ENCODE measurements around the gene TRMT1.

TRMT1 gene

GRCh38 chr19:13069415-13070359 is 46.9 kb downstream of the TRMT1 start:
- peaks cover 85% of the 10 kb centered on the region for H3K4me1 ChIP-seq (ENCODE audit: insufficient read depth, low read length)
- H3K9ac ChIP-seq (ENCODE audit: low read length), result peak overlapping the region; percentile 27
- H3K27ac ChIP-seq (ENCODE audit: low read depth, low read length), result peak overlapping the region; percentile 46
- no peaks in the 10 kb centered on the region for H3K27me3 ChIP-seq (ENCODE audit: control insufficient read depth in 1 of 2, insufficient read depth in 2 of 2, low read length in 2 of 2)
- no peak overlapping the region for H3K4me3 ChIP-seq (ENCODE audit: low read depth in 1 of 2, low read length in 2 of 2)
- H3K36me3 ChIP-seq (ENCODE audit: insufficient read depth, low read length), result peaks cover 17% of the 10 kb centered on the region
- no peaks in the 10 kb centered on the region for H3K9me3 ChIP-seq (ENCODE audit: low read length)

GRCh38 chr19:13068085-13068846 is 48.3 kb downstream of the TRMT1 start:
- Histone ChIP-seq H3K27ac (ENCODE audit: low read depth, low read length) (peak overlapping the region; percentile 37), H3K4me3 (ENCODE audit: low read depth in 1 of 2, low read length in 2 of 2) (no peak overlapping the region), H3K4me1 (ENCODE audit: insufficient read depth, low read length) (peaks cover 91% of the 10 kb centered on the region), H3K36me3 (ENCODE audit: insufficient read depth, low read length) (peaks cover 6% of the 10 kb centered on the region), H3K9me3 (ENCODE audit: low read length) (no peaks in the 10 kb centered on the region), H3K9ac (ENCODE audit: low read length) (no peak overlapping the region), H3K27me3 (ENCODE audit: control insufficient read depth in 1 of 2, insufficient read depth in 2 of 2, low read length in 2 of 2) (no peaks in the 10 kb centered on the region)

- no peak overlapping the region for H3K9ac ChIP-seq (ENCODE audit: low read length)
- peak overlapping the region in 1 of 2 donors; percentile 30 for H3K4me3 ChIP-seq (ENCODE audit: low read depth in 1 of 2, low read length in 2 of 2)
- H3K36me3 ChIP-seq (ENCODE audit: insufficient read depth, low read length), result no peaks in the 10 kb centered on the region
- H3K4me1 ChIP-seq (ENCODE audit: insufficient read depth, low read length), result peaks cover 98% of the 10 kb centered on the region
- H3K27ac ChIP-seq (ENCODE audit: low read depth, low read length), result peak overlapping the region; percentile 41
- no peaks in the 10 kb centered on the region for H3K27me3 ChIP-seq (ENCODE audit: control insufficient read depth in 1 of 2, insufficient read depth in 2 of 2, low read length in 2 of 2)
- H3K9me3 ChIP-seq (ENCODE audit: low read length), result no peaks in the 10 kb centered on the region
These were observed 49.4 kb downstream of the TRMT1 start for GRCh38 chr19:13066933-13067807.

- Histone ChIP-seq H3K4me1 (ENCODE audit: insufficient read depth, low read length) (peaks cover 98% of the 10 kb centered on the region), H3K4me3 (ENCODE audit: low read depth in 1 of 2, low read length in 2 of 2) (no peak overlapping the region), H3K9me3 (ENCODE audit: low read length) (no peaks in the 10 kb centered on the region), H3K27ac (ENCODE audit: low read depth, low read length) (peak overlapping the region; percentile 55), H3K36me3 (ENCODE audit: insufficient read depth, low read length) (no peaks in the 10 kb centered on the region), H3K27me3 (ENCODE audit: control insufficient read depth in 1 of 2, insufficient read depth in 2 of 2, low read length in 2 of 2) (no peaks in the 10 kb centered on the region), H3K9ac (ENCODE audit: low read length) (no peak overlapping the region)
These were observed 50.3 kb downstream of the TRMT1 start for GRCh38 chr19:13066226-13066625.

GRCh38 chr19:13064092-13064489 is 52.4 kb downstream of the TRMT1 start:
- H3K4me3 ChIP-seq (ENCODE audit: low read depth in 1 of 2, low read length in 2 of 2), result no peak overlapping the region
- H3K9ac ChIP-seq (ENCODE audit: low read length), result peak overlapping the region; percentile 41
- H3K4me1 ChIP-seq (ENCODE audit: insufficient read depth, low read length), result peaks cover 97% of the 10 kb centered on the region
- H3K9me3 ChIP-seq (ENCODE audit: low read length), result no peaks in the 10 kb centered on the region
- H3K27me3 ChIP-seq (ENCODE audit: control insufficient read depth in 1 of 2, insufficient read depth in 2 of 2, low read length in 2 of 2), result no peaks in the 10 kb centered on the region
- H3K27ac ChIP-seq (ENCODE audit: low read depth, low read length), result peak overlapping the region; percentile 45
- H3K36me3 ChIP-seq (ENCODE audit: insufficient read depth, low read length), result no peaks in the 10 kb centered on the region

- Histone ChIP-seq H3K9me3 (ENCODE audit: low read length) (no peaks in the 10 kb centered on the region), H3K36me3 (ENCODE audit: insufficient read depth, low read length) (no peaks in the 10 kb centered on the region), H3K4me3 (ENCODE audit: low read depth in 1 of 2, low read length in 2 of 2) (no peak overlapping the region), H3K27me3 (ENCODE audit: control insufficient read depth in 1 of 2, insufficient read depth in 2 of 2, low read length in 2 of 2) (no peaks in the 10 kb centered on the region), H3K9ac (ENCODE audit: low read length) (no peak overlapping the region), H3K4me1 (ENCODE audit: insufficient read depth, low read length) (peaks cover 97% of the 10 kb centered on the region), H3K27ac (ENCODE audit: low read depth, low read length) (peak overlapping the region; percentile 55)
These were observed 53.0 kb downstream of the TRMT1 start for GRCh38 chr19:13063461-13064091.

GRCh38 chr19:13062317-13062716 is 54.2 kb downstream of the TRMT1 start:
- H3K36me3 ChIP-seq (ENCODE audit: insufficient read depth, low read length), result no peaks in the 10 kb centered on the region
- peak overlapping the region; percentile 10 for H3K27ac ChIP-seq (ENCODE audit: low read depth, low read length)
- H3K27me3 ChIP-seq (ENCODE audit: control insufficient read depth in 1 of 2, insufficient read depth in 2 of 2, low read length in 2 of 2), result no peaks in the 10 kb centered on the region
- H3K9me3 ChIP-seq (ENCODE audit: low read length), result no peaks in the 10 kb centered on the region
- H3K4me1 ChIP-seq (ENCODE audit: insufficient read depth, low read length), result peaks cover 97% of the 10 kb centered on the region
- no peak overlapping the region for H3K9ac ChIP-seq (ENCODE audit: low read length)
- H3K4me3 ChIP-seq (ENCODE audit: low read depth in 1 of 2, low read length in 2 of 2), result no peak overlapping the region

GRCh38 chr19:13060964-13061927 is 55.3 kb downstream of the TRMT1 start:
- H3K4me1 ChIP-seq (ENCODE audit: insufficient read depth, low read length), result peaks cover 97% of the 10 kb centered on the region
- no peak overlapping the region for H3K9ac ChIP-seq (ENCODE audit: low read length)
- peak overlapping the region; percentile 84 for H3K27ac ChIP-seq (ENCODE audit: low read depth, low read length)
- H3K36me3 ChIP-seq (ENCODE audit: insufficient read depth, low read length), result no peaks in the 10 kb centered on the region
- no peaks in the 10 kb centered on the region for H3K27me3 ChIP-seq (ENCODE audit: control insufficient read depth in 1 of 2, insufficient read depth in 2 of 2, low read length in 2 of 2)
- H3K4me3 ChIP-seq (ENCODE audit: low read depth in 1 of 2, low read length in 2 of 2), result peak overlapping the region in 1 of 2 donors; percentile 51
- no peaks in the 10 kb centered on the region for H3K9me3 ChIP-seq (ENCODE audit: low read length)

- H3K9me3 ChIP-seq (ENCODE audit: low read length), result no peaks in the 10 kb centered on the region
- H3K4me3 ChIP-seq (ENCODE audit: low read depth in 1 of 2, low read length in 2 of 2), result peak overlapping the region in 1 of 2 donors; percentile 37
- H3K36me3 ChIP-seq (ENCODE audit: insufficient read depth, low read length), result no peaks in the 10 kb centered on the region
- H3K27me3 ChIP-seq (ENCODE audit: control insufficient read depth in 1 of 2, insufficient read depth in 2 of 2, low read length in 2 of 2), result no peaks in the 10 kb centered on the region
- H3K4me1 ChIP-seq (ENCODE audit: insufficient read depth, low read length), result peaks cover 98% of the 10 kb centered on the region
- H3K27ac ChIP-seq (ENCODE audit: low read depth, low read length), result peak overlapping the region; percentile 84
- peak overlapping the region; percentile 7 for H3K9ac ChIP-seq (ENCODE audit: low read length)
These were observed 56.1 kb downstream of the TRMT1 start for GRCh38 chr19:13060233-13060963.

All from muscle layer of colon (tissue), 2 donors.